Ureter (tissue), 1 donor: ENCODE results near the gene ADGRD2. TPM values are rescaled to one million over a fixed set of nuclear protein-coding genes. Genes with fewer than 3 reads are reported as not detected.

Experiments used
- DNase-seq: peaks from one replicate; pipeline ENCODE4 v3.0.0-alpha.2; 2020; ENCODE audit warnings: low spot score
- total RNA-seq: library from RNA; stranded (reverse); gene quantifications from one replicate; pipeline ENCODE4 v1.2.4, GENCODE V29; 2023
- donor health status: DM: yes; HTN: yes; CAD: no.

ADGRD2 gene
- total RNA-seq, 1 donor from 2014 or later, result 0.29 TPM

DNA sequence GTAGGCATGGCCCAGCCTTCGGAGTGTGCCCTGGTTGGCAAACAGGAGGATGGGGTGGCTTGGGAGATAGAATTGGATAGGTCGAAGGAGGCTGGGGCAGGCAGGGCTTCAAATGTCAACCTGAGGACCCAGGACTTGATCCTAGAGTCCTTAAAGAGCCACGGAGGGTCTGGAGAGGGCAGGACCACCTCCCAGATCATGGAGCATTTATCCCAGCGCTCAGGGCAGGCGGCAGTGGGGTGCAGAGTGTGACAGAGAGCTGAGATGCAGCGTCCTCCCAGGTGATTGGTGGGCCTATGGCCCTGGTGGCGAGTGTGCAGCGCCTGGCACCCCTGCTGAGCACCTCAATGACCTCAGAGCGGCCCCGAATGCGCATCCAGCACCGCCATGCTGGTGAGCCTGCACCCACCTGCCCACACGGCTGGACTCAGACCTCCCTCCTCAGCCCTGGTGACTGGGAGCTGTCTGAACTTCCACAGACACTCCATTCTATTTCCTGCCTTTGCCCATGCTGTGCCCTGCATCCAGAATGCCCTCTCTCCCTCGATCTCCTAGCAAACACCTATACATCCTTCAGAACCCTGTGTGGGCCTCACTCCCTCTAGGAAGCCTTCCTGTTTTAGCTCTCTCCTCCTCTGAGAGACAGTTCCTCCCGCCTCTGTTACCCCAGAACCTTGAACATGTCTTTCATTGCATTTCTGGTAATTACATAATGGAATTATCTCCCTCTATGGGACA, 6.3 kb downstream of the ADGRD2 start:
- no peak for DNase-seq

DNA sequence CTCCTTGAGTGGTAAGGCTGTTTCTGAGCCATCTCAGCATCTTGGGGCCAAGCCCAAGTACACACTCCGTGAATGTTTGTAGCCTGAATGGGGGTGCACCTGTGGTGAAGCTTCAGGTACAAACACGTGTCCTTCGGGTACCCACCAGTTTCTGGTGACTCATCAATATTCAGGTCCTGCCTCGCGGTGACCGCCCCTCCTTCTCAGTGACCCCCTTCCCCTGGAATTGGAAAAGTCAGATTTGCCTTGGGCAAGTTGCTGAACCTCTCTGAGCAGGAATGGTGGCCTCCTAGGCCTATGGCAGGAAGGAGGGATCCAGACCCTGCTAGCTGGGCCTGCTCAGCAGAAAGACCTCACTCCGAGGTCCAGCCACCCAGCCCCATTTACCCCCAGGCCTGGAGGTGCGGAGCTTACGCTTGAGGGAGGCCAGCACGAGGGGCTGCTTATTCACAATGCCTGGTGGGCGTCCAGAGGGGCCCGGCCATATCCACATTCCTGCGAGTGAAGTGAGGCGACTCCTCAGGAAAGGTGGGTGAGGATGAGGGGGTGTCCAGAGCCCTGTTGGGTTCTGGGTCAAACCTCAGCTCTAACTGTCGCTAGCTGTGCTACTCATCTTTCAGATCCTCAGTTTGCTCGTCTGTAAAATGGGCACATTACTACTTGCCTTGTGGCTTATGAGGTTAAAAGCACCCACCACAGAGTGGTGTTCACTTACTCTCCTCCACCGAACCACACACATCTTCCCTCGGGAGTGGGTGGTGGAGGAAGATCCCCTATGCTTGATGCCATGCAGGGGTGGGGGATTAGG, 7.0 kb downstream of the ADGRD2 start:
- DNase-seq, result no peak

DNA sequence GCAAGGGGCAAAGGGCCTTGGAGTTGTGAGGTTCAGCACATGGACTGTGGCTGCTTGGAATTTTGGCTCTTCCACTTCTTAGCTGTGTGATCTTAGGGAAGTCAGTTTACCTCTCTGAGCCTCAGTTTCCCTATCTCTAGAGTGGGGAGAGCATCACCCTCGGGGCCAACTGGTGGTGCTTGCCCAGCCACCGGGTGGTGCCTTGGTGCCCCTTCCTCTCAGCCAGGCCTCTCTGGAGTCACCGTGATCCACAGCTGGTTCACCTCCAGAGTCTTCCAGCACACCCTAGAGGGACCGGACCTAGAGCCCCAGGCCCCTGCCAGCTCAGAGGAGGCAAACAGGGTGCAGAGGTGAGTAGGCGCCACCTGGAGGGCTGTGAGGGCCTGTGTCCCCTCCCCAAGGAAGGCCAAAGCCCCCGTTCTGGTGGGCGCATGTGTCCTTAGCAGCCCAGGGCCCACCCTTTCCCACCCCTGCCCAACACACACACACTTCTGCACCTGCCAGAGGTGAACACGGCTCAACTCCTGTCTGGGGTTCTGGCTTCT, 7.7 kb downstream of the ADGRD2 start:
- no peak for DNase-seq

DNA sequence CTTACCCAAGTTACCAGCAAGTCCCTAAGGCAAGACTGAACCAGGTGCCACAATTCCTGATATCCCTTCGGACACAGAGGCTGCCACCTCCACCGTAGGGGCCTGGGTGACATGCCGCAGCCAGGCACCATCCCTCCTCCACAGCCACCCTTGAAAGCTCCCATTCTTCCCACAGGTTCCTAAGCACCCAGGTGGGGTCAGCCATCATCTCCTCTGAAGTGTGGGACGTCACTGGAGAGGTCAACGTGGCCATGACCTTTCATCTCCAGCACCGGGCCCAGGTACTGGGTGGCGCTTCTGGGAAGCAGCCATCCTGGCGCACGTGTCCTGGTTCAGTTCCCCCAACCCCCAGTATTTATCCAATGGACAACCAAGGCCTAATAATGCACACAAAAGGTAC, 8.2 kb downstream of the ADGRD2 start:
- no peak for DNase-seq

DNA sequence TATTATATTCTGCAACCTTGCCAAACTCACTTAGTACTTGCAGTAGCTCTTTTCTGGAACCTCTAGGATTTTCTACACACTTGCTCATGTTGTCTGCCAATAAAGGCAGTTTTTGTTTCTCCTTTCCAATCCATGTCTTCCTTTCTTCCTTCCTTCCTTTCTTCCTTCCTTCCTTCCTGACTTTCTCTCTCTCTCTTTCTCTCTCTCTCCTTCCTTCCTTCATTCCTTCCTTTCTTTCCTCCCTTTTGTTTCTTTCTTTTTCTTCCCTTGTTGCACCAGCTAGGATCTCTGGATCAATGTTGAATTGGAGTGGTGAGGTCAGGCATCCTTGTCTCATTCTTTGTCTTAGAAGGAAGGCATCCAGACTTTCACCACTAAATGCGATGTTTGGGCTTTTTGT, 12.5 kb downstream of the ADGRD2 start:
- DNase-seq, result no peak

DNA sequence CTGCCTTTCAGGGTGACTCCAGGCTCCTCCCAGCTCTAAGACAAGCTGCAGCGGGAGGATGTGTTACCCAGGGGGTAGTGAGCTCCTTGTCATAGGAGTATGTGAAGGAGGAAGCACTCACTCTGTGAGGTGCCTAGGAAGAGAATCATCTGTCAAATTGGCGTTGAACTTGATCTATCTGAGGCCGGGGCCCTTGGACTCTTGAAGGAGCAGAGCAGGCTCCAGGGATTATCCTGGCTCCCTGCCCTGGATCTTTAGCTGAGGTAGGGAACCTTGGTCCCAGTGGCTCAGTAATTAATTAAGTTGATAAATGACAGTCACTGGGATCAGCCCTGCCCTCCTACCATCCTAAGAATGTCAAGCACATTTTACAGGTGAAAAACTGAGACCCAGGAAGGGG, 15.5 kb downstream of the ADGRD2 start:
- no peak for DNase-seq

DNA sequence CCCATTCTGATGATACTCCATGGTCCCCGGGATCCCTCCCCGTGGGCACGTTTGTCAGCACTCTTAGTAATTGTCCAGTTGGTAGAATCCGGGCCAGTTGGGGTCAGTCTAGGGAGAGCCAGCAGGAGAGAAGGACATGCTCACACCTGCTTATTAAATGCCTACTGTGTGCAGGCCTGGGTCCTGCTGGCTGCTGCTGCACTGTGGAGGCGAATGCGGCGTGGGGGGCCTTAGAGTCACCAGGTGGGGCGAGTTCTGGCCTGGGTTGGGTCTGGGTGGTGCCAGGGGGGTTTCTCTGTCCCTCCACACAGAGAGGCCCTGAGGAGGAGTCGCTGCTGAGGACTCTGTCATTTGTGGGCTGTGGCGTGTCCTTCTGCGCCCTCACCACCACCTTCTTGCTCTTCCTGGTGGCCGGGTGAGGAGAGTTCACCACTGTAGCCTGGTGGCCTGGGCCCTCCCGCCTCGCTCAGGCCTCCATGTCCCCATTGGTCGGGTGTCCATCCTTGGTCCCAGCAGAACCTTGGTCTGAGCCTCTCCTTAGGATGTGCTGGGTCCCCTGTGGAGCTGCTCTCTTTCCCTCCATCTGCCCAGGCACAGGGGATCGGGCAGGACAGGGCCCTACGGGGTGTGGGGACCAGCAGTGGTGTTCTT, 17.3 kb downstream of the ADGRD2 start:
- DNase-seq, result no peak

DNA sequence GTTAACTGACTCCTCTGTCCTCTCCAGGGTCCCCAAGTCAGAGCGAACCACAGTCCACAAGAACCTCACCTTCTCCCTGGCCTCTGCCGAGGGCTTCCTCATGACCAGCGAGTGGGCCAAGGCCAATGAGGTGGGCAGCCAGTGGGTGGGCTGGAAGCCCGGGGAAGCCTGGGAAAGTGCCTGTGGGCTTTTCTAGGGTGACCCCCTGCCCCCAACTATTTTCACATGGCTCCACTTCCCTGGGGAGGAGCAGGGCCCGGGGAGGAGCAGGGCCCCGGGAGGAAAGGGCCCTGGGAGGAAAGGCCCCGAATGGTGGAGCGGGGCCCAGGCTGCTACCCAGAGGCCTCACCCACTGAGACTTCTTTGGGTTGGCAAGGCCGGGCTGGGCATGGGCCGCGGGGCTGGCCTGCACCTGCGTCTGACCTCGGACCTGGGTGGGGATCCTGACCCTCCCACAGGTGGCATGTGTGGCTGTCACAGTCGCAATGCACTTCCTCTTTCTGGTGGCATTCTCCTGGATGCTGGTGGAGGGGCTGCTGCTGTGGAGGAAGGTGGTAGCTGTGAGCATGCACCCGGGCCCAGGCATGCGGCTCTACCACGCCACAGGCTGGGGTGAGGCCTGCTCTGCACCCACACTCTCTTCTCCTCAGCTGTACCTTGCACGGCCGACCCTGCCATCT, 17.9 kb downstream of the ADGRD2 start:
- no peak for DNase-seq

DNA sequence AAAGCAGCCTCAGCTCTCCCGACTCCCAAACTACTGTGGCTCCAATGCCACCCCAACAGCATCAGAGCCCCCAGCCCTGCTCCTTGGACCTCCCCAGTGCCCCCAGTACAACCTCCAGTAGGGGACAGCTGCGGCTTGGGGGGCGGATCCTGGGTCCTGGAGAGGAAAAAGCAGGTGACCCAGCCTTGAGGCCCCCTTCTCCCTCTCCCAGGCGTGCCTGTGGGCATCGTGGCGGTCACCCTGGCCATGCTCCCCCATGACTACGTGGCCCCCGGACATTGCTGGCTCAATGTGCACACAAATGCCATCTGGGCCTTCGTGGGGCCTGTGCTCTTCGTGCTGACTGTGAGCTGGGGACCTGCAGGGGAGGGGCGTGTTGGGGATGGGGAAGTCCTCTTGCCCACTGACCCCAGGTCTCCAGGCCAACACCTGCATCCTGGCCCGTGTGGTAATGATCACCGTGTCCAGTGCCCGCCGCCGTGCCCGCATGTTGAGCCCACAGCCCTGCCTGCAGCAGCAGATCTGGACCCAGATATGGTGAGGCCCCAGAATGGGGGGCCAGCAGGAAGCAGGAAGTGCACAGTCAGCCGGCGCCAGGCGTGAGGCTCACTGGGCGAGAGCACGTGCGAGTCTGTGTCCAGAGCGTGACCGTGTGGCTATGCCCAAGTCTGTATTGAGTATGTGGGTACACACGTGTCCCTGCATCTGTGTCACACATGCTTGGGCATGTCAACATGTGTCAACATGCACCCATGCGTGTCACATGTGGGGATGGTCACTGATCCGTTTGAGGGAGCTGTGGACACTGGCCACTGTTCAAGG, 19.0 kb downstream of the ADGRD2 start:
- DNase-seq, result no peak

DNA sequence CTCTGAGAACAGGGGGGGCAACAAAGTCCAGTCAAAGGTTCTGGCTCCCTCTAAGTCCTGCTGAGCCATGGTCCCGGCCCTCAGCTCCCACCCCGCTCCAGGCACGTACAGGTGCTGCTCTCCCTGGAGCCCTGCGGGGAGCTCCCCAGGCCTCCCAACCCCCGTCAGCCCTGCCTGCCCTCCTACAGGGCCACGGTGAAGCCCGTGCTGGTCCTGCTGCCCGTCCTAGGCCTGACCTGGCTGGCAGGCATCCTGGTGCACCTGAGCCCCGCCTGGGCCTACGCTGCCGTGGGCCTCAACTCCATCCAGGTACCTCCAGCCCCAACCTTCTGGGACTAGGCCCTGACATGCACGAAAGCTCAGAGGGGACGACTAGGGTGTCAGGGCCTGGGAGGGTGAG, 20.1 kb downstream of the ADGRD2 start:
- no peak for DNase-seq

DNA sequence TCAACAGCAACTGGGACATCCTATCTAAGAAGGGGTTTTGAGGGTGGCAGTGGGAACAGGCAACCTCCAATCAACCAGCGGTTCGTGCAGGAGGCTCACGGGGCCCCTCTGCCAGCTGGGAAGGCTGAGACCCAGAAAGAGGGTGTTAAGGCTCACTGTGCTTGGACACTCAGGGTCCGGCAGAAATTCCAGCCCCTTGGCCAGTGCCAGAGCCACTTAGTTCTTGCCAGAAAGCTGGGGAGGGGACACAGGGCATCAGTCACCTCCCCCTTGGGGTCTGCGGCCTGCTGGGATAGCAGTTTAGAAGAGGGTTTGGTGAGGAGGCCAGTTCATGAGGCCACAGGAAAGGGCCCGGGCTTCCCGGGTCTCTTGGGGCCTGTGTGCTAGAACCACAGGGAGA, 20.5 kb downstream of the ADGRD2 start:
- DNase-seq, result no peak

DNA sequence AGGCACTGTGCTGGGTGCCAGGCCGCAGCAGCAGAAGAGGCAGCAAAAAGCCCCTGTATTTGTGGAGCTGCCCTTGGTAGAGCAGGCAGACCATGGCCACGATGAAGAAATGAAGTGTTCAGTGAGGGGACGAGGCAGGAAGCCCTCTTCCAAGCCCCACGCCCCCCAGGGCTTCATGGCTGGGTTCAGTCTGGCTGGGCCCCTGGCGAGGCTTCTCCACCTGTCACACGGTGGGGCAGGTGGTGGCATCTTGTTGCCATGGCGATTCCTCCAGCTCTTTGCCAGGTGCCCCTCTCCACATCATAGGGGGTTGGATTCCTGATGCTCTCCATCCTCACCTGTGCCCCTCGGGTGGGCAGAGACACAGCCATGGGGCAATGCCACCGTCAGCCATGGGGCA, 21.5 kb downstream of the ADGRD2 start:
- no peak for DNase-seq

DNA sequence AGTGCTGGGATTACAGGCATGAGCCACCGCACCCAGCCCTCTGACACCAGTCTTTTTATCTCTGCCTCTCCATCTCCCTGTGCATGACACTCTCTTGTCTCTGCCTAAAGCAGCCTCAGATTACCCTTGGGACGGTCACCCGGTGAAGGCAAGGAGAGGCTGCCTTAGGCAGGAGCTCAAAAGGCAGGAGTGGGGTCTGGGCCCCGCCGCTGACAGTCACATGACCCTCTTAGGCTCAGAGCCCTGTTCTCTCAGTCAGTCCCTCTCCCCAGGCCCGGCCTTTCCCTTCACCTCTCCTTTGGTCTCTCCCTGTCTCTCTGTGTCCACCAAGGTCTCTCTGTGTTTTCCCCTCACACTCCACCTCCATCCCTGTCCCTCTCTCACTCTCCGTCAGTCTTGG, 22.5 kb downstream of the ADGRD2 start:
- DNase-seq, result no peak

DNA sequence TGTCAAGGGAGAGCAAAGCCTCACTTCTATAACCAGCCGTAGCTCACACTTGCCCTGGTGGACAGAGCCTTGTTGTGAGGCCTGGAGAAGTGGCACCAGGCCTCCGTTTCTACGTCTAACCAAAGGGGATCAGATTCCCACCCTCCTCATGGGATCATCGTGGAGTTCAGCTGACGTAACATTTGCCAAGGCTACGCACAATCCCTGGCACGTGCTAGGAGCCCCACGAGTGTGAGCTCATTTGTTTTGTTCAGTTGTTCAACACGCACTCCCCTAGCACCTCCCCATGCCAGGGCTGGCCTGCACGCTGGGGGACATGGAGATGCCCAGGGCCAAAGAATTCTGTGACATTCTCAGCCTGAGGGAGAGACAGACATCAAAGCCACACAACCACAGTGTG, 23.1 kb downstream of the ADGRD2 start:
- DNase-seq, result no peak

DNA sequence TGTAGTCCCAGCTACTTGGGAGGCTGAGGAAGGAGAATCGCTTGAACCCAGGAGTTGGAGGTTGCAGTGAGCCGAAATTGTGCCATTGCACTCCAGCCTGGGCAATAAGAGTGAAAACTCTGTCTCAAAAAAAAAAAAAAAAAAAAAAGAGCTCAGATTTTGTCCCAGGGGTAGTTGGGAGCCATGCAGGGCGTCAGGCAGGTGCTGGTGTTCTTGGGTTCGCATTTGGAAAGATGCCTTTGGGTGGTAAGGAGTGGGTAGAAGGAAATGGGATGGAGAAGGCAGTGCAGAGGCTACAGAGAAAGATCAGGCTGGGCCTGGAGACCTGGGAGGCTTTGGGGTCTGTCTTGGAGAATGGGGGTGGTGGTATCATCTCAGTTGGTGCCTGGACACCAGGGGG, 23.9 kb downstream of the ADGRD2 start:
- no peak for DNase-seq

DNA sequence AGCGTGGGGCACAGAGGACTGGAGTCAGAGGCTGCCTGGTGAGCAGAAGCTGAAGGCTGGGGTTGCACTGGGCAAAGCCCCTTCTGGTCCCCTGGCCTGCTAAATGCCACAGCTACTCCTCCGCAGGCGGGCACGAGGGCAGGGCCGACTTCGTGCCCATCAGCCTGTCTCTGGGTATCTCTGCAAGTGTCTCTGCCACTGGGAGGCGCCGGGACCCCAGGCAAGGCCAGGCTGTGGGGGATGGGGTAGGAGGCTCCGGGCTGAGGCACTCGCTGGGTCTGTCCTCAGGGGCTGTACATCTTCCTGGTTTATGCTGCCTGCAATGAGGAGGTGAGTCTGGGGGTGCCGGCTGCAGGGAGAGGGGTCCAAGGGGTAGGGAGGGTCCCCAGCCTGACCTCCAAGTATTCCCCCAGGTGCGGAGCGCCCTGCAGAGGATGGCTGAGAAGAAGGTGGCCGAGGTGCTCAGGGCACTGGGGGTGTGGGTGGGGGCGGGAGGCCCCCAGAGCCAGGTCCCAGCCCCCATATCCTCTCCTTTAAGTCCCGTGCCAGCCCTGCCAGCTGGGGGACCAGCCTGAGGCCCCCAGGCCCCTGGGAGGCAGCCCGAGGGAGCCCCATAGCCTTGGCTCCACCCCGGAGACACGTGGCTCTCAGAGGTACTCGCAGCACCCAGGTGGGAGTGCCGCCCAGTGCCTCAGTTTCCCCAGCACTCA, 25.1 kb downstream of the ADGRD2 start:
- DNase-seq, result no peak

DNA sequence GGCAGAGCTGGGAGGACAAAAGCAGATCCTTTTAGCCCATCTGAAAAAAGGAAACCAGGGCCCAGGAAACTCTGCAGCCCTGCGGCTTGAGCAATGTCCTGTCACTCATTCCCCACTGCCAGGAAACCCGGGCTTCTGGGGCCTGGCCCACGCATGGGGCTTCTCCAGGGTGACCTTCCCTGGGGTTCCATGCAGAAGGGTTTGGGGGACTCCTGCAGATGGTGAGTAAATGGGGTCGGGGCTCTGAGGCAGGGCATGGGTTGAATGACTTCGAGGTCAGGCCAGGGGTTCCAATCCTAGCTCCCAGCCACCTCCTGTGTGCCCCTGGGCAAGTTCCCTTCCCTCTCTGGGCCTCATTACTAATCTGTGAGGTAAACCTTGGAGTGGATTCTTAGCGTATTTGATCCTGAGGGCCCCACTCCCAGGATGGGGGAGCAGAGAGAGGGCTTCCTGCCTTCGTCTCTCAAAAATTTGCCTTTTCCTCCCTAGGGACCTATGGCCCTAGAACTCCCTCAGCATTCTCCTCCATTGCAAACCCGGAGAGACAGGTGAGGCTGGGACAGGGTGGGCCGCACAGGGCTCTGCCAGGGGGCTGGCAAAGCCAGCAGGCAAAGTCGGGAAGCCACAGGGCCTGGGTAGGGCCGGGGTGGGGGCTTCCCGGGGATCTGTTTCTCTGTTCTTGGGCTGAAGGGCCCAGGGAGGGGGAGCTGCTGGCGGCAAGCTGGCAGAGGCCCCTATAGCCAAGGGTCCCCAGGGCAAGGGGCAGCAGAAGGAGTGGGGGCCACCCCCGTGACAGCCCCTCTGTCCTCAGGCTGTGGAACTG, 25.8 kb downstream of the ADGRD2 start:
- DNase-seq, result no peak

DNA sequence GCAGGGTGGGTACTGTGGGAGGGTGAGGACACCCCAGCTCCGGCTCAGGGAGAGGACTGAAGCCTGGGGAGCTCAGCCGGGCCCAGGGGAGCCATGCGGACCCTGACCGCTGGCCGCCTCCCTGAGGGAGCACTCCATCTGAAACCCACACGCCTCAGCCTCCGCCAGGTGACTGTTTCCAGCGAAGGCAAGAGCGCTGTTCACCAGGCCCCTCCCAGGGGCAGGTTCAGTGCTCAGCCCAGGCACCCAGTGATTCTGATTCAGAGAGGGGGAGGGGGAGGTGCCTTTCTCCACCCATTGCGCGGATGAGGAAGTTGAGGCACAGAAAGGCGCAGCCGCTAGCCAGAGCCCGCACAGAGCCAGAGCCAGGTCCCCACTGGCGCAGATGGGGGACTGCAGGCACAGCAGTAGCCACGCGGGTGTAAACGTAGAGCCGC, 27.0 kb downstream of the ADGRD2 start:
- DNase-seq, result no peak

DNA sequence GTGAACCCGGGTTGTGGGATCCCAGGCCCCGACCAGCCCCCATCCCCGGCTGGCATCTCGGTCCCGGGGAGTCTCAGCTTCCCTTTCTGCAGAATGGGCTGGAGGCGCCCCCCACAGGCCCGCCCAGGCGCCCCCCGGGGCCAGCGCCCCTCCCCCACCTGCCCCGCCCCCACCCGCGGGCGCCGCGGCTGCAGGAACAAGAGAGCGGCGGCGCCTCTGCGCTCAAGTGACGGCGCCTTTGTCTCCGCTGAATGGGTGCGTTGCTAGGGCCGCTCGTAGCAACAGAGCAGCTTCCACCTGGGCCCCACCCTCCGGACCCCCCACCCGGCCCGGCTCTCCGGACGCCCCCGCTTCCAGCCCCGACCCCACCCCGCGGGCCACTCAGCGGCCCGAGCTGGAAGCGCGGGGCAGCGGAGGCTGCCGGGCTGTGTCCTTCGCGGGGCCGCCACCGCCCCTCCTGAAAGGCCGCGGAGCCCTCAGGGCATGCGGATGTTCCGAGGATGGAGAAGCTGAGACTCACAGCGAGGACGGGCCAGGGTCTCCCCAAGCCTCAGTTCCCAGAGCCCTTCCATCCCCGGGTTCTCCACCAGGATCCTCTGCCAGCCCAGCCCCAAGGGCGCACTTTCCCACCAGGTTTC, 27.5 kb downstream of the ADGRD2 start:
- DNase-seq, result no peak
